Measurements from ENCODE around the gene PRKCB.

DNA sequence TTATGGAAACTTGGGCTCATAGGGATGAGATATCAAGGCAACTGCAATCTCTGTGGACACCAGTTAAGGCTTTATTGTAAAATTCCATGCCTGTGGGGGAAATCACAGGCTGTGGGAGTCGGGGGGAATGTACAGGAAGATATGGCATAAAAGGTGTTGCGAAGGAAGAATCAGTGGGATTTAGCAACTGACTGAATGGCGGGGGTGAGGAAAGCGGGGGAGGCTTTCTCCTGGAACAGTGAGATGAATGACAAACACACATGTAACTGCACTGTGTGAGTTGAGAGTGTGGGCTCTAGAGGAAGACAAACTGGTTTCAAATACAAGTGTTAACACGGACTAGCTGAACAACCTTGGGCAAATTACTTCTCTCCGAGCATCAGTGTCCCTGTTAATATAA is 143.7 kb downstream of the PRKCB start:
- TF ChIP-seq, protein P1, sequence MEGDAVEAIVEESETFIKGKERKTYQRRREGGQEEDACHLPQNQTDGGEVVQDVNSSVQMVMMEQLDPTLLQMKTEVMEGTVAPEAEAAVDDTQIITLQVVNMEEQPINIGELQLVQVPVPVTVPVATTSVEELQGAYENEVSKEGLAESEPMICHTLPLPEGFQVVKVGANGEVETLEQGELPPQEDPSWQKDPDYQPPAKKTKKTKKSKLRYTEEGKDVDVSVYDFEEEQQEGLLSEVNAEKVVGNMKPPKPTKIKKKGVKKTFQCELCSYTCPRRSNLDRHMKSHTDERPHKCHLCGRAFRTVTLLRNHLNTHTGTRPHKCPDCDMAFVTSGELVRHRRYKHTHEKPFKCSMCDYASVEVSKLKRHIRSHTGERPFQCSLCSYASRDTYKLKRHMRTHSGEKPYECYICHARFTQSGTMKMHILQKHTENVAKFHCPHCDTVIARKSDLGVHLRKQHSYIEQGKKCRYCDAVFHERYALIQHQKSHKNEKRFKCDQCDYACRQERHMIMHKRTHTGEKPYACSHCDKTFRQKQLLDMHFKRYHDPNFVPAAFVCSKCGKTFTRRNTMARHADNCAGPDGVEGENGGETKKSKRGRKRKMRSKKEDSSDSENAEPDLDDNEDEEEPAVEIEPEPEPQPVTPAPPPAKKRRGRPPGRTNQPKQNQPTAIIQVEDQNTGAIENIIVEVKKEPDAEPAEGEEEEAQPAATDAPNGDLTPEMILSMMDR (IDR thresholded peaks at IDR 0.05; ENCODE audit: insufficient read depth, low read length, poor library complexity, severe bottlenecking), result no peak
- no peak for TF ChIP-seq EZH2phosphoT487 (conservative IDR thresholded peaks at IDR 0.05; ENCODE audit: low read length)

All from SU-DHL-6 (cell line).